ENCODE results near the gene GPR39.

Gene GPR39

DNA sequence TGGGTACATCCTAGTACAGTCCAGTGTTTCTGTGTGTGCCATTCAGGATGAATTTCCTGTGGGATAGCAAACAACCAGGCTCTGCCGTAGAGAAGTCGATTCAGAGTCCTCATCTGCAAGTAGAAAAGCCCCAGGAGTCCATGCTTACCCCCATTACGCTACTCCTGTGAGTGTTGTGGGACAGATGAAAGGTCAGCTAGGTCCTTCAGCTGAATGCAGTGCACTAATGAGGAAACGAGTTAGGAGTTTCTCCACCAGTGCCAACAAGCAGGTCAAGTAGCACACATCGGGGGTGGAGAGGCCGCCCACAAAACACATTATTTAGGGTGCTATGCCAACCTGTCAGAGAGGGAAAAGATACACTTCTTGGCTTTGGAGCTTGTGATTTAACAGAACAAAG lies 2.5 kb upstream of the GPR39 start:
- DNase-seq (ENCODE audit: low spot score): no peak

DNA sequence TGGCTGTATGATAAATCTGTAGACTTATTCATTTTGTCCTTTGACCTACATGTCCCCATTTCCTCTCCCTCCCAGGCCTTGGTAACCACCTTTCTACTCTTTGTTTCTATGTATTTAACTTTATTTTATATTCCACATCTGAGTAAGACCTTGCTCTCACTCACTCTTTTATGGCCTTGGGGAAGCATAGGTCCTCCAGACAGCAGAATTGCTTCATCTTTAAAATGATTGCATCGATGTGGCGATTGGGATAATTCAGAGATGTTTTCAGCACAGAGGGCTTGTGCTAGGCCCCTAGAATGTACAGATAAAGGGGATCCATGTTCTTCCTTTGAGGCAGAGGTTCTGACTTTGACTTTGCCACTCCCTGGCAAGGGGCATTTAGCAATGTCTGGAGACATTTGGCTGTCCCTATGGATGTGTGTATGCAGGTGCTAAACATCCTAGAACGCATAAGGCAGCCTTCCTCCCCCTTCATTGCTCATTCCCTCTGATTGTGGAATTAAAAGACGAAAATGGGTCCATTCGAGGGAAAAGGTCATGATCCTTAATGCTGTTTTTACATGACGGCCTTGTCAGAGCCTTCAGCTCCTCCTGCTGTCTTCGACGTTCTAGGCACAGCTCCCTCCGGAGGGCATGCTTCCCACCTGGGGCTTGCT lies 1.2 kb upstream of the GPR39 start:
- no peak for DNase-seq (ENCODE audit: low spot score)

DNA sequence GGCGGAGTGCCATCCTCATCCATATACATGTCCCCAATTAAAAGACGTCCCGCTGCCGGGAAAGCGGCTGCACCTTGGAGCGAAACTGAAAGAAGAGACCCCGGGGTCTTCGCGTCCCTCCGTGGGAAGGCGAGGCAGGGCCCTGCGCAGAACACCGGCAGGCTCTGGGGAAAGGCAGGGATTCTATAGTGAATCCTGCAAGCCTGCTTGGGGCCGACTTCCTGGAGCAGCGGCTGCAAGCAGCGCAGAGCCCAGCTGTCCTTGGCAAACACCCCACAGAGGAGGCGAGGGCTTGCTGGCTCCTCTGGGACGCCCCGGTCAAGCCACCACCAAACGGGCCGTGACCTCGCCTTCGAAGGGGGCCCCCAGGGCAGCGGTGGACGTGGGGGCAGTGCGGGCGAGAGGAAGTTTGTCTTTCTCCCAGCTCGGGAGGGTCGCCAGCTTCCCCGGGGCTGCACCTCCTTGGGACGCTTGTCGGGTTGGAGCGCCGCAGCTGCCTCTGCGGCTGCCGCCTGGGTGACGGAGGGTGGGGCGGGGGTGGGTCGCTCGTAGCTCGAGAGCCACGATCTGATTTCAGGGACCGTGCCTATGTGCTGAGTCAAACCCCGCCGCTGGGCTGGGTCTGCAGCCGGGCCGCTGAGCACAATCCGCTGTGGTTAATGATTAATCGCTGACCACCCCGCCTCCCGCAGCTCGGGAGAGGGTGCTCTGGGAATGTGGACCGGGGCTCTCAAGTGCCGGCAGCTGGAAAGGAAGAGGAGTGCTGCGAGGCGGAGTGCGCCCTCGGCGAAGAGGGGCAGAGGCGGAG lies 486 bp upstream of the GPR39 start:
- DNase-seq (ENCODE audit: low spot score): no peak

DNA sequence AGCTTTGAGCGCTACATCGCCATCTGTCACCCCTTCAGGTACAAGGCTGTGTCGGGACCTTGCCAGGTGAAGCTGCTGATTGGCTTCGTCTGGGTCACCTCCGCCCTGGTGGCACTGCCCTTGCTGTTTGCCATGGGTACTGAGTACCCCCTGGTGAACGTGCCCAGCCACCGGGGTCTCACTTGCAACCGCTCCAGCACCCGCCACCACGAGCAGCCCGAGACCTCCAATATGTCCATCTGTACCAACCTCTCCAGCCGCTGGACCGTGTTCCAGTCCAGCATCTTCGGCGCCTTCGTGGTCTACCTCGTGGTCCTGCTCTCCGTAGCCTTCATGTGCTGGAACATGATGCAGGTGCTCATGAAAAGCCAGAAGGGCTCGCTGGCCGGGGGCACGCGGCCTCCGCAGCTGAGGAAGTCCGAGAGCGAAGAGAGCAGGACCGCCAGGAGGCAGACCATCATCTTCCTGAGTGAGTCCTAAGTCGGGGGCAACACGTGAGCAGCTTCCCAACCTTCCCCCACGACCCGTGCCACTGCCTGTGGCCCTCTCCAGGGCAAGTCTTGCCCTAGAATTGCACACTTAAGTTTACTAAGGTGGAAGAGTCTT lies 928 bp downstream of the GPR39 start:
- DNase-seq (ENCODE audit: low spot score): no peak

DNA sequence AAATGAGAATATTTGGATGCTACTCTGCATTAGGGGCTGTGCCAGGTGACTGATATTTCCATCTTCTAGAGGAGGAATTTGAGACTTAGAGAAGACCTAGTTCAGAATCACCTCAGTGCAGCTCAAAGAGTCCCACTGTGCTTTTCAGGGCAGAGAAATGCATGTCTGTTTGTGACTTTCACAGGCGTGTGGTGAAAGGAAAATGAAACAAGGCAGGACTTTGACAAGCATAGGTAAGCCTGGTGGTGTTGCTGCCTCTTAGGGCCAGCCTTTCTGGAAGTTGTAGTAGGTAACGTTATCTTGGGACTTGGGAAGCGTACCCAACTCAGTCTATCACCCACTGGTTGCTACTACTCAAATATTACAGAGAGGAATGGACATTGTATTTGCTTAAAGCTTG lies 2.6 kb downstream of the GPR39 start:
- no peak for DNase-seq (ENCODE audit: low spot score)

DNA sequence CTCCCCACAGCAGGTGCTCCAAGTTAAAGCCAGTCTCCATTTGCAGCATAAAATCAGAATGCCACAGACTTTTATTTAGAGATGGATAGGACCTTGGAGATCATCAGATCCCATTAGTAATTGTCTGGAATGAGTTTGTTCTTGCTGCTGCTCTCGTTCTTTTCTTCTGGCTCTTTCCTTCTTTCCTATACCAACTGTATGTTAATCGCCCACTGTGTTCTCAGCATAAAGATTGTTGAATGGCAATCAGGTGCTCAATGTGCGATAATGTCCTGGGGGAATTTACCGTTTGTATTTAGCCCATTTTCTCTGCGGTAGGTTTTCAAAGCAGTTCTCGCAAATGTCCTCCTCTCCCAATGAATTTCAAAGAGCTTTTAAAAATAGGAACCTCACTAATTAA lies 3.3 kb downstream of the GPR39 start:
- DNase-seq (ENCODE audit: low spot score): no peak

DNA sequence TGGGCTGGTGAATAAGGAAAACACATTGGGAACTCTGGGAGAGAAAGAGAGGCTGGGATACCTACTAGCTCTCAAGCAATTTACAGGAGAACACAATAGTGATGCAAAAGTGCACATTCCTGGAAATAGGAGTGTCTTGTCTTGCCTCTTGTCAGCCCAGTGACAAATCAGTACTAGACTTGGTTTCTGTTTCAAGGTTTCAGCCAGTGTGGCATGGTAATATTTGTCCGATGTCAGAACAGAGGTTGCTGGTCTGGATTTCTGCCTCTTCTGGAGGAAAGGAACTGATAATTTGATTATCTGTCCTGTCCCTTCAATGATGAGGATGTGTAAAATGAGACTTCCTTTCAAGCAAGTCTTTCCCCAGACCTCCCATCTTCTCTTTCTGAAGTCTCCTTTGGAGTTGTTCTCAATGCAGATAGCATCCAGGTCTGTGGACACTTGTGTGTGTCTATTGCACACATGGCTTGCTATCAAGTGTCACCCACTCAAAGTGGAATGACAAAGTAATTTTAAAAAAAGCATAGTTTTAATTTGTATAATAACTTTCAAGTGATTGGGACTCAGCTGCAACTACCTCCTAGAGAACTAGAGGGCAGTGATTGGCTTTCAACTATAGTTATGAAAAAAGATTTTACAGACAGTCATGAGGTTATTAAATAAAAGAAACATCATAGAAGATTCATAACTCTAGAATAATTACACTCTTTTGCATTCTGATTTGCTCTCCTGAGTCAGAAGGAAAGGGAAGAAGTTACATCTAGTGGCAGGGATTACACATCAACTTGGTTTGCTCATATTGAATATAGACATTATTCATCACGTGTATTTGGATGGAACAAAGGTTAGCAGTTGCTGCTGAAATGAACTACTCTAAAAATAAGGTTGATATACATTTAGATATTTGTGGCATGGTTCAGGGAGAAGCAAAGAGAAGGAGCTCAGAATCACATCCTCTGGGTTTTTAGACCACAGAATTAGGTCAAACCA lies 4.5 kb downstream of the GPR39 start:
- no peak for DNase-seq (ENCODE audit: low spot score)

DNA sequence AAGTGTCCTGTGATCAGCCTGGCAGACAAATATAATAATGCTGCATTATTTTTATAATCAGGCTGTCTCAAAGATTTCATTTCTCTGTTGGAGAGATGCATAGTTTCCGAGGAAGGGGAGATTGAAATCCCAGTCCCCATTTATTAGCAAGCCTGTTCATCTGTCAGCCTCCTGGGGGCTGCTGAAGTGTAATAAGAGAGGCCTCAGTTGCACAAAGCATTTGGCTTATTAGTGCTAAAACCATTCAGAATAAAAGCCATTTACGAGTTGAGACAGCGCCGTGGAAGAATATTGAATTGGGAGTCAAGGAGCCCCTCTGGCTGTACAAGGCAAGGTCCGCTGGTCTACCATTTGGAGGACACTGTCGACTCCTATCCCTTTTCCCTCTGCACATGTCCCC lies 6.1 kb downstream of the GPR39 start:
- DNase-seq (ENCODE audit: low spot score): no peak

DNA sequence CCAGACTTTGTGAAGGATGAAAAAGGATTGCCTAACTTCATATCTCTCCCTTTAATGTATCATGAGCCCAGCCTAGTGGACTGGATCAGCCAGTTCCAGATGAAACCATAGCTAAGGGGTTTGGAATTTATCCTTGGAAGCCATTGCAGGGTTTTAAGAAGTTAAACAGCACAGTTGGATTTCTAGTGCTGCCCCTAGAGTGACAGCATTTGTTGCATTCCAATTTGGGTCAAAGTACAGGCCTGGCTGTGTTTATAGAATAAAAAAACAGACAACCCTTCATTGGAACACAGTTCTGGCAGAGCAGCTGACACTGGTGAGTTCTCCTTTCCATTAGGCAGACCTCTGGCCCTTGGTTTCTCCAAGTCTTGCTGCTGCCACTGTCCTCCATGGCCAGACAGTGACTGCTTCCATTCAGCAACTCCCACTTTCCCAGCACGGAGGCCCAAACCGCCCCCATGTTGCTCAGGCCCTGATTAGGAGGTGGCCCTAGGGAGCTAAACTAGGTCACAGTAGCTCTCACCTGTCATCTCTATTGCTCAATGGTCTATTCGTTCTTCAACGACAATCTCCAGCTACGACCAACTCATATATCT lies 8.0 kb downstream of the GPR39 start:
- no peak for DNase-seq (ENCODE audit: low spot score)

DNA sequence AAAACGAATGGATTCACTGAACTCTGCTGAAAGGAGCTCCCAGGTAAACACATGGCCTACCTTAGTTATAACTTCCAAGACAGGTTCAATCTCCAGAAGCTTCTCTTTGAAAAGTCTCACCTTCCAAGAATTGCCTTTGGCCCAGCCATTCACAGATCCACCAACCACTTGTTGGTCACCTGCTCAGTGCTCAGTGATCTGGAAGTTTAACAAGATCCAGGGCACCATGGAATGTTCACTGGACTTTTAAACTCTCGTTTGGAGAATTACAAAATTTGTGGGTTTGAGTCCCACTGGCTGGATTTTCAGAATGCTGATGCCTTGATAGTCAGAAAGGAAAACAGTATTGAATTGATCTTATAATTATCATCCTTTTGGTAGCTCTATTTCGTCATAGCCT lies 9.4 kb downstream of the GPR39 start:
- no peak for DNase-seq (ENCODE audit: low spot score)

DNA sequence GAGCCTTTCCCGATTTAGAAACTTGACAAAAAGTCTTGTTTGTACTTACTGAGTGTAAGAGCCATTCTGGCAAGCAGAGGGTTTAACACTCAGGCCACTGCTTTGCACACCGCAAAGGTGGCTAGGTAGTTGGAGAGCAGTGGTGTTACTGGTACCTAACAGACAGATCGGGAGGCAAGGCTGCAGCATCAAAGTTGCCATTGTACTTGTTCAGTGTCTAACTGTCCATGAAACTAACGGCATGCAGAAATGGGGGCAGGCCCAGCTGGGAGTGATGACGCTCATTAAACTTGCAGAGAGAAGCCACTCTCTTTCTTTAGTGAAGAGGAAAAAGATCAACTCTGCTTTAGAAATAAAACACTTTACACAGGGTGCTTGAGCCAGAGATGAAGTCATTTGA lies 10.1 kb downstream of the GPR39 start:
- no peak for DNase-seq (ENCODE audit: low spot score)

DNA sequence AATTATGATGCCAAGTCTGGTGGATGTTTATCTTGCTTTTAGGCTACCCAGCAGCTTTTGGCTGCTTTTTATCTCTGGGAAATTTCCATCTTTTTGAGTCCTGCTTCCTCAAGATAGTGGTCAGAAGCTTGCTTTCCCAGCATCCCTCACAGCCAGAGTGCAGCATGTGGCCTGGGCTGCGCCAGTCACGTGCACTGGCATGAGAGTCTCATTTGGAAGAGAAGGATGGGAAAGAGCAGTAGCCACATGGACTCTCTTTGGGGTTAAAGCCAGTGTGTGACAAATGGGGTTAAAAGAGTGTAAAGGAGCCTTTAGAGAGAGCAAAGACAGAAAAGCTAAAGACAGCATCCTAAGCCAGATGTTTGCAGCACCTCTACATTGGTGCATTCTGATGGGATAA lies 12.7 kb downstream of the GPR39 start:
- DNase-seq (ENCODE audit: low spot score): no peak

DNA sequence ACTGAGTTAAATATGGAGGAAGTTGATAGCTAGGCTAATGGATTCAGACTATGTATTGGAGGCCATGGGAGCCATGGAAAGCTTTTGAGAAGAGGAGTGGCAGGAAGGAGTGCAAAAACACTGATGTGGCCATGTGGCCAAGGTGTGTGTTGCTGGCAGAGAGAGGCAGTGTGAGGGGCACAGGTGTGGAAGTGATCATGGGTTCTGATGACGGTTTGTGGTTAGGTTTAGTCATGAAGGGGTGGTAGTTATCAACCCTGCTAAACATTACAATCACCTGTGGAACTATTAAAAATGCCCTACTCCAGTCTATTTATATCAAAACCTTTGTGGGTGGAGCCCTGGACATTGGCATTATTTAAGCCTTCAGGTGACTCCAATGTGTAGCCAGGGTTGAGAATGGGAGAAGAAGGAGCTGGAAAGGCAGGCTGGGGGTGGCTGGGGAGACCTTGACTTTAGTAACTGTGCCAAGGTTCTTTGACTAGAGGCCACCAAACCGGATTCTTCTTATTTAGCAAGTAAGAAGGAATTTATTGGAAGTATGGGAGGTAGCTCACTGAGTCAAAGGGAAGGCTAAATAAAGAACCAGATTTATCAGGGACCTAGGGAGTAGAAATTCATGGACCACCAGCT lies 13.5 kb downstream of the GPR39 start:
- no peak for DNase-seq (ENCODE audit: low spot score)

DNA sequence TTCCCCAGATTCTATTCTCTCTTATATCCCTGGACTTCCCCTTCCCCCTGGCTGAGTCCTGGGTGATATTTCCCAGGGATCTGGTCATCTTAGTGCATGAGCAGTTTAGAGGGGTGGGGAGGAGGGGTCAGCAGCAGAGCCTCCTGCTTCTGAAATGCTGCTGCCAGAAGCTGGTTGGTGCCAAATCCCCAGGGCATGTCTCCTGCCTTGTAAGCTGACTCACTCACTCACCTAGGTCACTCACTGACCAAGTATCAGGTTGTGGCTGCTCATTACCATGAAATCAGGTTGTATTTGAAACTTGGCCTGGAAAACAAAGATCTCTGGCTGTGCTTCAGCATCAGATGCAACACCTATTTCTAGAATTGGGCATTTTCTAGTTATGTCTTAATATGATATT lies 14.3 kb downstream of the GPR39 start:
- no peak for DNase-seq (ENCODE audit: low spot score)

DNA sequence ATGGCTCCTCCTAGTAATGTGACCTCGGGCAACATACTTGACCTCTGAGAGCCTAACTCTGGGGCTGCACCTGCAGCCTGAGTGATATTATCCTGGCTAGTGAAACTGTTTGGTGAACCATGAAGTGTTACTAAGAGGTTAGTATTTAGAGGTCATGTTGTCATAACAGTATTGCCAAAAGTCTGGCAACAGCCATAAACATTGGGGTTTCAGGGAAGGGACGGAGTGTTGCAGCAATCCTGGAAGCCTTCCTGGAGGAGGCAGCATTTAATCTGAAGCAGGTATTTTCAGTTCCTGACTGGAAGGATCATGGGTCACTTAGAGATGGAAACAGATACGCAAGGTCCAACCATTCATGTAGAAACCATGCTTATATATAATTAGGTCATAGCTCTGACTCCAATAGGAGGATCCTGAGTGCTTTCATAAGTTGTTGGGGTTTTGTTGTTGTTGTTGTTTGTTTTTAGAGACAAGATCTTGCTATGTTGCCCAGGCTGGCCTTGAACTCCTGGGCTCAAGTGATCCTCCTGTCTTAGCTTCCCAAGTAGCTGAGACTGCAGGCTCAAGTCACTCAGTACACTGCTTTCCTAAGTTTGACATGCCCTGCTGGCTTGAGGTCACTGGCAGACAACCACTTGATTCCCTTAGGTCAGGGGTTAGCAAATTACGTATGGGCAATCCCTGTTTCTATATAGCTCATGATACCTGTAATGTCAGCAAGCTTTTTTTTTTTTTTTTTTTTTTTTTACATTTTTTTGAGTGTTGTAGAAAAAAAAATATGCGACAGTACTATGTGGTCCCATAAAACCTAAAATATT lies 21.5 kb downstream of the GPR39 start:
- no peak for DNase-seq (ENCODE audit: low spot score)

DNA sequence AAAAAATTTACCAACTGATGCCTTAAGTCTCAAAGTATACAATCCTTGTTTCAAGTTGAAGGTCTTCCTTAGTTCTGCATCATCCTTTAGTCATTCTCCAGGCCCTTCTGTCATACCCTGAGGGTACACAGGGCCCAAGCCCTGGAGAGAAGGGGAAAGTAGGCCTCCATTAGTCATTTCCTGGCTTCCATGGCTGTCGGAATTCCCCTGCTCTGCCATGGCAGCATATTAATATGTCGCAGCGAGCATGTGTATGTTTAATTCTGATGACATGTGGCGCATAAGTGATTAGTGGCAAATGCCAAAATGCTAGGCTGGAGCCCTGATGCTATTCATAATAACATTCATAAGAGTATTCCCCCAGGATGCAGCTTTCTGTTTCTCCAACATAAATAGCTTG lies 22.1 kb downstream of the GPR39 start:
- no peak for DNase-seq (ENCODE audit: low spot score)

DNA sequence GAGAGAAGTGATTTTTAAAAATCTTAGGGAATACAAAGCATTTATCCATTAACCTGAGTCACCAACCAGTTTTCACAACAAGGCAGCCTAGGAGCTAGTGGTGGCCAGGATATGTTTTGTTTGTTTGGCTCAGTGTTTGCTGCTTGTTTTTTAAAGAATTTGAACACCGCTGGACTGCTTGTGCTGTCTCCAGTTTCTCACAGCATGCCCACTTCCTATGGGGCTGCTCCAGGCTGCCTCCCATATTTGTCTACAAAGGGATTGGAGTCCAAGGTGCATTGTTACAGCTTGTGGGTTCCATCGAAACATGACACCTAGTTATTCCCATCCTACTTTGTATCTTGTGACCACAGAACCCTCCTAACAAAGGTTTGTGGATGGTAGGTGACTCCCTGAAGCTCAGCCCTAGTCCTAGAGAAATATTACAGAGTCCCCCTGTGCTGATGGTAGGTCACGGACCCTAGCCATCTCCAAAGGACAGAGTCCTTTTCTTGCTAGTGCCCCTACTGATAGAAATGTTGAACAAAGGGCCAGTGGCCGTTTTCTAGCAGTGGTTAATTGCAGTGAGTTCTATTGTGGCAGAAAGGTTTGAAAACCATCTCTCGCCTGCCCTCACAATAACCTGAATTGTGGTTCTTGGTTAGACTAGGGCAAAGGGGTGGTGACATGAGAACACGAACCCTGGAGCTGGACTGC lies 23.2 kb downstream of the GPR39 start:
- no peak for DNase-seq (ENCODE audit: low spot score)

DNA sequence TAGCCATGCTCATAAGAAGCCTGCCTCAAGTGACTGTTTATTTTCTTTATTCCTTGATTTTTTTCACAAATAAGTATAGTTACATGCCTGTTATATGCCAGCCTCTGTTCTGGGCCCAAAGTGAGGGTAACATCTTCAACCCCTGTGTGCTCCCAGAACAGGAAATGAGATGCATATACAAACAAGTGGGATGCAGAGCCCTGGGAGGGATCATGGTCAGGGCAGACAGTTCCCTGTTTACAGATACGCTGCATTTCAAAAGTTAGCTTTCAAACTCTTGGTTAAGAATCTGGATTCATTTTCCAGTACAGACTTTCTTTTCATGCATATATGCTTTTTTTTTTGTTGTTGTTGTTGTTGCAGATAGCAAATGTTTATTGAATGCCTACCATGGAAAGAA lies 24.4 kb downstream of the GPR39 start:
- no peak for DNase-seq (ENCODE audit: low spot score)

DNA sequence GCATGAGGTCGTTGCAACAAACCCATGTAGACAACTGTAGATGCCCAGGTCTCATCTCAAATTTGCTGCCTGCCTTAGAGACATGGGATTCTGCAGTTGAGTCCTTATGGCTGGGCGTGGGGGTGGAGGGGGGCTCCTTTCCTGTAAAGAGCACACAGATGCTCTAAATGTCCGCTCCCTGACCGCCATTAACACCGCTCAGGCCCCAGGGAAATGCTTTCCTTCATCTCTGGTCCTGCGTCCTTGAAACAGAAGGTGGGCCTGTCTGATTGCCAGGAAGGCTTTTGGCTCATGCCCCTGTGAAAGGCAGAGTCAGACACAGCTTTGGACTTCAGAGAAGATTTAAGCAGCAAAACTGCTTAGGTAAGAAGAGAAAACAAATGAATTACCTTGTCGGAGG lies 25.7 kb downstream of the GPR39 start:
- DNase-seq (ENCODE audit: low spot score): no peak

DNA sequence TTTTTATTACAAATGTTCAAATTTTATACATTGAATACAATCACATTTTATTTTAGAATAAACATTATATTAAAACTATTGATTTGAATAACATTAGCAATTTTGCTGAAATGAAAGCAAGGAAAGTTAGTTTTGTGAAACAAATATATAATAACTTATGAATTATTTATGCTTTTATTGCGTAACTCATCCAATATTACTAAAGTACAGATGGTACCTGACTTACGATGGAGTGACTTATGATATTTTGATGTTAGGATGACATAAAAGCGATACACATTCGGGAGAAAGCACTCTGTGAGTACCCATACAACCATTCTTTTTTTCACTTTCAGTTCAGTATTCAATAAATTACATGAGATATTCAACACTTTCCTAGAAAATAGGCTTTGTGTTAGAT lies 26.5 kb downstream of the GPR39 start:
- no peak for DNase-seq (ENCODE audit: low spot score)
